Activated CD8-positive, alpha-beta memory T cell treated with anti-CD3 and anti-CD28 coated beads for 24 hours (primary cell): ENCODE measurements around the gene CAMLG.
"Not testable (repeated sequence)": the region's sequence is repeated elsewhere in the genome, so short reads cannot be mapped to it uniquely, and the experiment has no call there.

ENCODE experiments used
- DNase-seq: peaks from one replicate; pipeline ENCODE4 v3.0.0-alpha.2; 2020

Gene CAMLG

GRCh38 chr5:134738133-134738962 lies at the start of gene CAMLG:
Gene CAMLG, plus strand, starts transcription at chr5:134738548. Its CDS starts 73 bp downstream, at chr5:134738621.
- peak; percentile 97 for DNase-seq

- not testable (repeated sequence) for DNase-seq
Observed at GRCh38 chr5:134690144-134690543, 48.2 kb upstream of the CAMLG start.

GRCh38 chr5:134692722-134693121 lies 45.6 kb upstream of the CAMLG start:
- no peak for DNase-seq

GRCh38 chr5:134708301-134708700 lies 30.0 kb upstream of the CAMLG start:
- no peak for DNase-seq

- DNase-seq, result no peak
Observed at GRCh38 chr5:134714120-134714519, 24.2 kb upstream of the CAMLG start.

- no peak for DNase-seq
Observed at GRCh38 chr5:134714541-134714940, 23.8 kb upstream of the CAMLG start.

GRCh38 chr5:134715466-134715865 lies 22.9 kb upstream of the CAMLG start:
- not testable (repeated sequence) for DNase-seq

- DNase-seq, result no peak
Observed at GRCh38 chr5:134724872-134725271, 13.5 kb upstream of the CAMLG start.

GRCh38 chr5:134732819-134733218 lies 5.5 kb upstream of the CAMLG start:
- DNase-seq, result no peak

- no peak for DNase-seq
Observed at GRCh38 chr5:134735243-134735642, 3.1 kb upstream of the CAMLG start.

GRCh38 chr5:134736173-134736812 lies 2.1 kb upstream of the CAMLG start:
- DNase-seq, result no peak

GRCh38 chr5:134738963-134739661 lies 764 bp downstream of the CAMLG start:
- DNase-seq, result peak; percentile 69

- no peak for DNase-seq
Observed at GRCh38 chr5:134741052-134741451, 2.7 kb downstream of the CAMLG start.

- no peak for DNase-seq
Observed at GRCh38 chr5:134742134-134742533, 3.8 kb downstream of the CAMLG start.

GRCh38 chr5:134749415-134749814 lies 11.1 kb downstream of the CAMLG start:
- DNase-seq, result no peak

GRCh38 chr5:134758176-134758503 lies 19.8 kb downstream of the CAMLG start:
- DNase-seq, result no peak

- DNase-seq, result peak; percentile 97
Observed at GRCh38 chr5:134758504-134759341, 20.4 kb downstream of the CAMLG start, which contains the start of gene DDX46. Gene DDX46, plus strand, starts transcription at chr5:134758779. Its CDS starts 160 bp downstream, at chr5:134758939.

- not testable (repeated sequence) for DNase-seq
Observed at GRCh38 chr5:134767528-134768291, 29.4 kb downstream of the CAMLG start.

GRCh38 chr5:134769206-134769605 lies 30.9 kb downstream of the CAMLG start:
- DNase-seq, result no peak

- no peak for DNase-seq
Observed at GRCh38 chr5:134772461-134773125, 34.2 kb downstream of the CAMLG start.

- no peak for DNase-seq
Observed at GRCh38 chr5:134777366-134777765, 39.0 kb downstream of the CAMLG start.
